SKM-1 treated with dmso at 0.1 percent for 144 hours (cell line): ENCODE results near the gene CLSTN1.
A peak's percentile ranks its signal among the peaks of the same experiment; 100 is the strongest.

Source experiments
- DNase-seq: peaks from one replicate; lab custom pipeline; 2025; ENCODE audit not compliant: unreplicated experiment; lab: John Stamatoyannopoulos, UW

Gene CLSTN1

DNA sequence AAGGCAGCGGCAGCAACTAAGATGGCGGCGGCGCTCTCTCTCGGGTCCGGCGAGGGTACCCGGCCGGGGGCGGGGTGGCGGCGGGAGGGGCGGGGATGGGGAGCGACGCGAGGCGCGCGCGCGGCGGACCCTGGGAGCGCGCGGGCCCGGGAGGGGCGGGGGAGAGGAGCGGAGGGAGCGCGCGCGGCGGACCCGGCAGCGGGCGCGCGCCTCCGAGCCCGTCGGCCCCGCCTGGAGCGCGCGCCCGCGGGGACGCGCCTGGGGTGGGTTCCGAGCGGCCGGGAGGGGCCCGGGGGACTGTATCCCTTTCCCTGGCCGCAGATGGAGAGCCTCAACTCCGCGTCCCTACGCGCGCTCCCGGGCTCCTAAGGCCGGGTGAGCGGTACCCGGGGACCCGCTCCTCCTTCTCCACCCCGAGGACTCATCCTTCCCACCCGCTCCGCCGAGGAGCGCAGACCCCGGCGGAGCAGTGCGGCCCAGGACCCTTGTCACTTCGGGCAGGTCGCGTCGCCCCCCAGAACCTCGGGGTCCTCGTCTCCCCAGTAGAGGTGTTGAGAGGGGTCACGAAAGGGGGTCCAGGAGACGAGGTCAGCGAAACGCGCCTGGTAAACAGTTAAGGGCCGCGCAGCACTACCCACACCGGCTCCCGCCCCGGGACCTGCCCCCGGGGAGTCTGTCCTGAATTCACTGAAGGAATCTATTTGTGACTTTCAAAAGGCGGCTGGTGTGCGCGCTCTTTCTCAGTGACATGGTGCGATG, at the start of gene CLSTN1:
CLSTN1 (minus strand) TSS at position 23 of the 759 bp plus-strand sequence. CDS start 232 bp downstream, outside the sequence.
- DNase-seq: peak; percentile 76

- DNase-seq: no peak
These were observed 49.6 kb upstream of the CLSTN1 start for GRCh38 chr1:9873385-9873784.

DNA sequence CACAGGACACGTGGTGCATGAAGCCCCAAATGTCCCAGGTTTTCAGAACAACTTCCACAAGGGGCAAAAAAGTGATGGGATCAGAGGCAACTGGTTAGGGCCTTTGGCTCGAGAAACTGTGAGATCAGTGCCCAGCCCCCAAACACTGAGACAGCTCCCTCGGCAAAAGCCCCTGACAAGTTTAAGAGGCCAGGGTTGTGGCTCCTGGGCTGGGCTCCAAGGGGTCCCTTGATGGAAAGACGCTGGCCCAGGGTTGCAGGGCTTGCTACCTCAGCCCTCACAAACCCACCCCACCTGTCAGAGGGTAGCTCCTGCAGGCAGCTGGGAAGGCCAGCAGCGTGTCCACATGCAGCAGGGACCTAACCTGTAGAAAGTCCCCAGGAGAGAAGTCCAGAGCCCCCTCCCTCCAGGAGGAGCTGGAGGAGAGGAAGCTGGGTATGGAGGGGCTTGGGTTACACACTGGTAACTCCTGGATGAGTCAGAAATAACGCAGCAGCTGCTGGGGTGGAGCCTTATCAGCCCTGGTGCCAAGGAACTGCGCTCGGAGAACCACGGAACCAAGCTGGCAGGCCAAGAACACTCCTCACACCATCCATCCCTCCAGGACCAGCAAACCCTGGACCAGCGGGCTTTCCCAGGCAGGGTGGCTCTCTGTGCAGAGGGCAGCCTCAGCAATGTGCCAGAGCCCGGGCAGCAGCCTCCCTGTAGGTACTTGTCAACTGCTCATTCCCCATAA, 48.8 kb upstream of the CLSTN1 start:
- DNase-seq: no peak

GRCh38 chr1:9871707-9872425, 48.1 kb upstream of the CLSTN1 start:
- no peak for DNase-seq

GRCh38 chr1:9871021-9871420, 47.3 kb upstream of the CLSTN1 start:
- no peak for DNase-seq

GRCh38 chr1:9870572-9870971, 46.8 kb upstream of the CLSTN1 start:
- DNase-seq: no peak

GRCh38 chr1:9869831-9870251, 46.1 kb upstream of the CLSTN1 start:
- DNase-seq: no peak

GRCh38 chr1:9868244-9868590, 44.5 kb upstream of the CLSTN1 start:
- DNase-seq: no peak

GRCh38 chr1:9867408-9868243, 43.9 kb upstream of the CLSTN1 start:
- peak; percentile 55 for DNase-seq

GRCh38 chr1:9866836-9867235, 43.1 kb upstream of the CLSTN1 start:
- DNase-seq: no peak

GRCh38 chr1:9865724-9866123, 42.0 kb upstream of the CLSTN1 start:
- DNase-seq: no peak

DNA sequence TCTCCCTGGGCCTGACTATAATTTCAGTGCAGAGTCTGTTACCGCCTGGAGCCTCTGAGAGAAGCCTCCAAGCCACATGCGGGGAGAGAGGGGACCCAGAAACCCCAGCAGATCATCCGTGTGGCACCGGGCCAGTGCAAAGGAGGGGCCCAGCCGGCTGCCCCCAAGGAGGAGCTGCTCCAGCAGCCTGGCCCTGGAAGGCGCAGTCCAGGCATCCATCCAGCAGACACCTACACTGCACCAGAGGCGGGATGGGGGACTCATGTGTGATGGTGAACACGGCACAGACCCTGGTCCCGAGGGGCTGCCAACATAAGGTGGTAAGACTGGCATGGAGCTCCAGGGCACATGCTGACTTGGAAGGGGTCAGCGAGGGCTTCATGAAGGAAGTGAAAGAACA, 39.6 kb upstream of the CLSTN1 start:
- no peak for DNase-seq

DNA sequence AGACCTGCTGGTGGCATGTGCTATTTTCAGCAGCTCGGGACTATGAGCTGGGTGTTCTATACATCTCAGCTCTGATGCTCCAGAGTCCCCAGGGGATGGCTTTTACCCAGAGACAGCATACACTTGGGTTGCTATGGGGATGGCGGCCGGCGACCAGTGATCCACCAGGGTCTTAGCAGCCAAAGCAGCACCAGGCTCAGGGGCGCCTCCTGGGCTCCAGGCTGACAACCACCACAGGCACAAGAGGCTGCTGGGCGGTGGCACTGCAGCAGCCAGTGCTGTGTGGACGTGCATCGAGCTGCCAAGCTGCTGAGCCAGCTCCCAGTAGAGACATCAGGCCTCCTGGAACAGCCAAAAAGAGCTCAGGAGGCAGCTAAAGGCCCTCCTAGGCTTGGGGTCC, 37.6 kb upstream of the CLSTN1 start:
- DNase-seq: no peak

DNA sequence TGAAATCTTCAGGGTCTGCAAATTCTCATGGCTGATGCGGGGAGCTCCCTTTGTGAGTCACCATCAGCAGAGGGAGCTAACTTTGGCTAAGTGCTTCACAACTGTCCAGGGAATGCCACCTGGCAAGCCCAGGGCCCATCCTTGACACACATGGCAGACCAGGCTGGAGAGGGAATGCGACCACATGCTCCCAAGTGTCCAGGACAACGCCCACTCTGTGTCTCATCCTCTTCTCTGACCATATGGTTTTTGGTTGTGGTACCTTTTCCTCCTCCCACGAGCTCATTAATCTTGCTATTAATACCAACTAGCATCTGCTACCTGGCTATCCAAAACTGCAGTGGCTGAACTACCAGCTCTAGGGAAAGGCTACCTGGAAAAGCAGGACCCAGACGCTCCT, 37.1 kb upstream of the CLSTN1 start:
- DNase-seq: no peak

- DNase-seq: no peak
These were observed 35.7 kb upstream of the CLSTN1 start for GRCh38 chr1:9859281-9860014.

- DNase-seq: no peak
These were observed 34.7 kb upstream of the CLSTN1 start for GRCh38 chr1:9858293-9859035.

GRCh38 chr1:9855186-9855585, 31.4 kb upstream of the CLSTN1 start:
- peak; percentile 33 for DNase-seq

- no peak for DNase-seq
These were observed 29.5 kb upstream of the CLSTN1 start for GRCh38 chr1:9853249-9853595.

DNA sequence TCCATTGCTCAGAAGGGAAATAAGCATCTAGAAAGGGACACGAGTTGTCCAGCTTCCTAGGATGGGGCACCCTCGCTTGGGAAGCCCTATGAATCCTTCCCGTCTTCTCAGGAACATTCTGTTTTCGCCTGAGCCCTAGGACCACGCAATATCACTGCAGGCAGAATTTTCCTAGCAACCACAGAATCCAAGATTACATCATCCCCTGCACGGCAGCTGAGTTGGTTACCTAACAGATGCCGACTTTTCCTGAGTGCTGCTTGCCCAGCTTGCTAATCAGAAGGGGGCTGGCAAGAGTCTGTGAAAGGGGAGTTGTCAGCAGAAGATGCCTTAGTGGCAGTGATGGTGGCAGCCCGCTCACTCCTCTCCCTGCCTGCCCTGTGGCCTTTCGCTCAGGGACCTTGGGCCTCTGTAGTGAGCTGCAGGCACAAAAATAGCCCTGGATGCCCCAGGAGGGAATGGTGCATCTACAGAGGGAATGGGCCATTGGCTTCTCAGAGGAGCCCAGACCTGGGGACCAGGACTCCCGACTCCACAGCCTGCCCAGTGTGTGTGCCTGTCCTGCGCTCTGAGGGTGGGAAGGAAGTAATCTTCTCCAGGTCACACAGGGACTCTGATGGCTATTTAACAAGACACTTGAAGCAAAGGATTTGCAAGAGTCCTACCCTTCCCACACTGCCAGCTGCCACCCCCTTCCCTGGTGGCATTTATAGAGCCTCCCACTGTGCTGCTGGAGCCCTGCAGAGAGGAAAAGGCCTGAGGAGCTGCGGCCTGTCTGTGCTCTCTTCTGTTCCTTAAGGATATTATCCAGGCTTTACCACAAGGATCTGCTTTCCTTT, 28.9 kb upstream of the CLSTN1 start:
- DNase-seq: peak; percentile 18
